HT-29 (cell line): ENCODE results near the gene RGS3. TPM values are rescaled to one million over a fixed set of nuclear protein-coding genes. Genes with fewer than 3 reads are reported as not detected.

Experiments used
- DNase-seq: peaks from one replicate; pipeline ENCODE4 v3.0.0-alpha.2; 2015; ENCODE audit warnings: low spot score
- total RNA-seq: library from RNA; depleted of rRNA; stranded (reverse); fragments of >200 nt; shearing (Covaris generic); gene quantifications from 2 replicates; pipeline ENCODE4 v1.2.3, GENCODE V29; 2014

RGS3 gene
- total RNA-seq, 1 experiment from 2014 or later, result 76.8 TPM

DNA sequence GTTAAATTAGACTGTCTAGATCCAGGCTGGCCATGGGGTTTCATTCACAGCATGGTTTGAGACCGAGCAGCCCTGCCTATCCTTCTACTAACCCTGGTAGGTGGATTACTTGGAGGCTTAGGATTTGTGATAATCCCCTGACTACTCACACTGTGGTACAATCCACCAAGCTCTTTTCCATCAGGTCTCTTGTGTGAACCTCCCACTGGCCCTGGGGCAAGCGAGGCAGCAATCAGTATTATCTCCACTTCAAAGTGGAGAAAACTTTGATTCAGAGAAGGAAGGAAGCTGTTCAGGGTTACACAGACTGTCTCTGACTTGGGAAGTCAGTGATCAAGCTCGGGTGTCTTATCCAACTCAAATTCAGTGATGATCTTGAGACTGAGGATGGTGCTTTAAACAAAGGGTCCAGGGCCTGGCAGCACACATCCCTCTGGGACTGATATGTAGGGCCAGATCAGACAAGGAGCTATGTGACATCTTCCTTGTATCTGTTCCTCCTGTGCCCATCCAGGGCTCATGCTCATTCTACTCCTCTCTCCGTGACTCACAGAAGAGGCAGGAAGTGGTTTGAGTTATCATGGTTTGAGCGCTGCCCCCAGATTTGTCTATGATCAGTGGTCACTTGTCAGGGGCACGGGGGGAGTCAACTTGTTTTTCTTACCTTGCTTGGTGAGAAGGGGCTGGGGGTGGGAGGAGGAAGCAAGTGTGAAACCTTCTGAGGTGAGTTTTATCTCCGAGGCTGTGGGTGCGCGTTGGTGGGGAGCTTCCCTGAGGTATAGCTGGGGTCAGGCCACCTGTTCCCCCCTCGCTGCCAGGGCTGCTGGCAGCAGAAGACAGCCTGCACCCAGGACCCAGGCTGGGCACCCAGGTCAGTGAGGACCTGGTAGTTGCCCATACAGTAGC is 48.6 kb downstream of the RGS3 start:
- DNase-seq, result no peak

DNA sequence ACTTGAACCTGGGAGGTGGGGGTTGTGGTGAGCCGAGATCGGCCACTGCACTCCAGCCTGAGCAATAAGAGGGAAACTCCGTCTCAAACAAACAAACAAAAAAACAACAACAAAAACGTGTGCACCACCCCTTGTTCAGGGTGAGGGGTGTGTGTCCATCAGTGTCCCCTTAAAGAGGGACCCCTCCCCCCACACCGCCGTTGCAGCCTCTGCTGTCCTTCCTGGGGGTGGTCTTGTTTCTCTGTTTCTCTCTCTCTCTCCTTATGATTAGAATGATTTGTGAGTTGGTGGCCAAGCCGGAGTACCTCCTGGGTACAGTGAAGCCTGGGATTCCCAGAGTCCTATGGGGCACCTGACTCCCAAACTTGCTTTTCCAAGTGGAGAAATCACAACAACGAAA is 49.6 kb downstream of the RGS3 start:
- no peak for DNase-seq

- no peak for DNase-seq
These were observed 50.0 kb downstream of the RGS3 start for GRCh38 chr9:113513536-113513935.

GRCh38 chr9:113514061-113514460 is 50.5 kb downstream of the RGS3 start:
- no peak for DNase-seq

DNA sequence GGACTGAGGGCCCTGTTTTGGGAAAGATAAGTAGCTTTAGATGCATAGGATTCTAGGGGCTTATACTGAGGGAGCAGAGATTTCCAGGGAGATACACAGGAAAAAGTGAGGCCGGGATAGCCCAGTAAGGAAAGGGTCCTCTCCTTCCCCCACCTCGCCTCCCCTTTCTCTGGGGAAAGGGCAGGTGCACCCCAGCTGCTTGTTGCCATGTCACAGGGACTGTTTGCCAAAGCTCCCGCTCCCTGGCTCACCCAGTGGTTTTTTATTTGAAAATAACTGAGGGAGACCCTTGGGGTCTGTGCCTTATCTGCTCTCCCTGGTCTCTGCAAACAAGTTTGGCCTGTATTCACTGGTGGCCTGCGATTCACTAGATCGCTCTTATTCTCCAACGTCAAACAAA is 51.2 kb downstream of the RGS3 start:
- no peak for DNase-seq

DNA sequence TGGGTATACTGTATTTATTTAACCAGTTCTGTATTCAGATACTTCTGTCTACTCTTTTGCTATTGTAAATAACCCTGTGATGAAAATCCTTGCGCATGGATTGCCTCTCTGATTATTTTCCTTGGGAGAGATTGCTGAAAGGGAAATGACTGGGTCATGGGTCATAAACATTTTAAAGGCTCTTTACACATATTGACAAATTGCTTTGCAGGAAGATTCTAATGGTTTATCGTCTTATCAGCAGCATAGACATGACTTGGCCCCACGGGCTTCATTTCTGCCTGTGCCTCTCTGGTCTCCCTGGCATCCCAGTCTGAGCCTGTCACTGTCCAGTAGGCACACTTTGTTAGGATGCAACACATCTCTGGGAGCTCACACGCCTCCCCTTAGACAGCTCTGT is 52.3 kb downstream of the RGS3 start:
- DNase-seq, result no peak

- DNase-seq, result no peak
These were observed 53.5 kb downstream of the RGS3 start for GRCh38 chr9:113516840-113517577.

GRCh38 chr9:113519426-113520108 is 56.0 kb downstream of the RGS3 start:
- DNase-seq, result peak; percentile 56

GRCh38 chr9:113520109-113520642 is 56.6 kb downstream of the RGS3 start:
- DNase-seq, result peak; percentile 25

- DNase-seq, result no peak
These were observed 58.2 kb downstream of the RGS3 start for GRCh38 chr9:113521693-113522255.

- DNase-seq, result no peak
These were observed 58.9 kb downstream of the RGS3 start for GRCh38 chr9:113522419-113522818.

DNA sequence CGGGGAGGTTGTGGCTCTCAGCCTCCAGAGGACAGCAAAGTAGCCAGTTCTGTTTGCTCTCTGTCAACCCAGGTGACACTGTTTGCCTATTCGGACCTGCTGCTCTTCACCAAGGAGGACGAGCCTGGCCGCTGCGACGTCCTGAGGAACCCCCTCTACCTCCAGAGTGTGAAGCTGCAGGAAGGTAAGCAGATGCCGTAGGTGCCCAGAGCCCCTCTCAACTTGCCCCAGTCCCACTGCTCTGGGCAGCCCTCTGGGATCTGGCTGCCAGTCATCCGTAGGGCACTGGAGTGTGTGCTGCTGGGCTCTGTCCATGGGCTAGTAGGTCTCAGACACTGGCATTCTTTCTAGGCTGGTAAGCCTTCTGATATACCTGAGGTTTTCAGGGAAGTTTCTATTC is 59.3 kb downstream of the RGS3 start:
- DNase-seq, result no peak

DNA sequence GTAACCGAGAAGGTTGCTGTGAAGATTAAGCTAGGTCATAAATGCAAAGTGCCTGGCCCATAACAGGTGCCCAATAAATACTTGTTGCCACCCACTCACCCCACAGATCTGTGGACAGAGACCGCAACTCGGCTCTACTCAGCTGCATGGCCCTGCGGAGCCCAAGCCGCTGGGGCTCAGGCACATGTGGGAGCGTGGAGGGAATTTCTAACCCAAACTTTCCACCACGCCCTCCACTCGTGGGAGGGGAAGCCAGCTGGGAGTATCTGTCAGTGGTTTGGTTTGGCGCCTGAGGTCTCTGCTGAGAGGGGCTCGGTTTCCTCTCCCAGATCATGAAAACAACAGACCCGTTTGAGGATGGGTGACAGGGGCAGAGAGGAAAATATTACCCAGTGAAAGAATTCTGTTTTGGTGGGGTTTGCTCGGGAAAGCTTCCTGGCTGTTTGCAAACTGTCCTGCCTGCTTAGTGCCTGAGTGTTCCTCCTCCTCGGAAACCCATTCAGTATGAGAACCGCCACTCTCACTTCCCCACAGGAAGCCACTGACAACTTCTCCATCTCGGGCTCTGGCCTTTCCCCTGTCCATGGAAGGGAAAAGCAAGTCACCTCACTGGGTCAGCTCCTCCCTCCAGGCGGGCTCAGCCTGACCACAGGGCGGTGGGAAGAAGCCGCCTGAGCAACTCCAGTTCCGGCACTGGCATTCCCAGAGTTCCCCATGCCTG is 60.1 kb downstream of the RGS3 start:
- no peak for DNase-seq

GRCh38 chr9:113524468-113524867 is 60.9 kb downstream of the RGS3 start:
- no peak for DNase-seq

- no peak for DNase-seq
These were observed 61.7 kb downstream of the RGS3 start for GRCh38 chr9:113525205-113525604.

- DNase-seq, result no peak
These were observed 62.3 kb downstream of the RGS3 start for GRCh38 chr9:113525831-113526230.

DNA sequence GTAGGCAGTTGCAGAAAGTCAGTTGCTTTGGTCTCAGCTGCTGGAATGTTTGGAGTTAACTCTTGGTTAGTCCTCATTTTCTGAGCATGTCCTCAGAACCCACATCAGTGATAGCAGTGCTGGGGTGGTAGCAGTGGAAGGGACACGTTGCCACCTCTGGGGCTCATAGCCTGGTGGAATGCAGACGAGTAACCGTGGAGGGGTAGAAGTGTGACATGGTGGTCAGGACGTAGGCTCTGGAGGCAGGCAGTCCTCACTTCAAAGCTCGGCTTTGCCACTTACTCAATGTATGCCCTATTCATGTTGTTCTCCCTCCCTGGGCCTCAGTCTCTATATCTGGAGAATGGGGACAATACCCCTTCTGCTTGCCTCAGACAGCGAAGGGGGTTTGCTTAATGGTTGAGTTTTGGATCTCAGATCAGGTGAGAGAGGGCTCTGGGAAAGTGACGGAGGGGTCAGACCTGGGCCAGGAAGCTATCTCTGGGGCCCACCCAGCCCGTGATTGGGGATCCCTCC is 62.8 kb downstream of the RGS3 start:
- no peak for DNase-seq

DNA sequence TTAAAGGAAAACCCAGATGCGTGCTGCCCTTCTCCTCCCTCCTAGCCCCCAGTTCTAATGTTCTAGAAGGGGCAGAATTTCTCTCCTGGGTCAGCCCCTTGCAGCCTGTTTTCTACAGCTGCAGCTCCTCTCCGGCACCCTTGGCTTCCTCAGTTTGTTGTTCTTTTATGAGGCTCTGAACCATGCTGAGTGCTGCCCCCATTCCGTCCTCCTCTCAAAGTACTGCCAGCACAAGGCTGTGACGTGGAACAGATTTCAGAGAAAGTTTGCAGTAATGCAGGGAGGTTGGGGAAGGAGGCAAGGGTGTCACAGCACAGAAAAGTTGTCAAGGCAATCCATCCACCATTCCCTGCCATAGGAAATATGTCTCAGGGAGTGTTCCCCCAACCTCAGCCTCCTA is 63.3 kb downstream of the RGS3 start:
- DNase-seq, result no peak

DNA sequence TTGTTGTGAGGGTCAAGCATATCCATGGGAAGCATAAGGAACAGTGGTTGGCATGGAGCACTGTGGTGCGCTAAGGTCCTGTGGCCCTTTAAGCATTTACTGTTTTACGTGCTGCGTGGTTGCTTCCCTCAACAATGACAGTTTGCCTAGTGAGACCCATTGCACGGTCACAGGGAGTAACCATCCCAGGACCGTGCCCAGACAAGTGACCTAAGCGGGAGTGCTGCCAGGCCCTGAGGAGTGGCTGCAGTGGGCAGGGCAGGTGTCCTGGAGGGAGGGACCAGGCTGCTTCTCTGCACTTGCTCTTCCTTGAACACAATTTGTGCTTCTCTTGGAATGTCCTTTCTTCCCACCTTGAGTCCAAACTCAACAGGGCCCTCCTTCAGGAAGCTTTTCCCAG is 64.6 kb downstream of the RGS3 start:
- DNase-seq, result no peak

- DNase-seq, result no peak
These were observed 65.3 kb downstream of the RGS3 start for GRCh38 chr9:113528811-113529210.
